ENCODE measurements around the gene CCDC170. TPM values are rescaled to one million over a fixed set of nuclear protein-coding genes. Genes with fewer than 3 reads are reported as not detected.

Gene CCDC170
- total and polyA plus RNA-seq, 9 donors: 0.41 to 1.4 (median 0.67) TPM

GRCh38 chr6:151637814-151638213 lies 144.0 kb downstream of the CCDC170 start:
- H3K27ac ChIP-seq (ENCODE audit: low read length): no peak overlapping the region
- H3K27me3 ChIP-seq (ENCODE audit: control insufficient read depth, insufficient read depth, low read length): no peaks in the 10 kb centered on the region
- DNase-seq: no peak
- peaks cover 2% of the 10 kb centered on the region for H3K9me3 ChIP-seq (replicated peaks; ENCODE audit: control insufficient read depth, low read depth, low read length)
- H3K36me3 ChIP-seq (ENCODE audit: control insufficient read depth, insufficient read depth, low read length): no peaks in the 10 kb centered on the region
- no CpG with 5 or more reads among the region's 3 CpGs for WGBS (ENCODE audit: insufficient coverage)
- H3K4me3 ChIP-seq (ENCODE audit: low read length): no peak overlapping the region
- no peaks in the 10 kb centered on the region for H3K4me1 ChIP-seq (ENCODE audit: control insufficient read depth, insufficient read depth, low read length)

GRCh38 chr6:151639750-151640149 lies 145.9 kb downstream of the CCDC170 start:
- Histone ChIP-seq H3K4me1 (ENCODE audit: control insufficient read depth, insufficient read depth, low read length) (no peaks in the 10 kb centered on the region), H3K36me3 (ENCODE audit: control insufficient read depth, insufficient read depth, low read length) (no peaks in the 10 kb centered on the region), H3K9me3 (replicated peaks; ENCODE audit: control insufficient read depth, low read depth, low read length) (peaks cover 2% of the 10 kb centered on the region), H3K27me3 (ENCODE audit: control insufficient read depth, insufficient read depth, low read length) (no peaks in the 10 kb centered on the region), H3K4me3 (ENCODE audit: low read length) (no peak overlapping the region), H3K27ac (ENCODE audit: low read length) (no peak overlapping the region)
- DNase-seq: no peak
- WGBS (ENCODE audit: insufficient coverage): no CpG with 5 or more reads among the region's 1 CpG

- no peak for DNase-seq
- Histone ChIP-seq H3K9me3 (replicated peaks; ENCODE audit: control insufficient read depth, low read depth, low read length) (peaks cover 2% of the 10 kb centered on the region), H3K27me3 (ENCODE audit: control insufficient read depth, insufficient read depth, low read length) (no peaks in the 10 kb centered on the region), H3K36me3 (ENCODE audit: control insufficient read depth, insufficient read depth, low read length) (no peaks in the 10 kb centered on the region), H3K4me1 (ENCODE audit: control insufficient read depth, insufficient read depth, low read length) (no peaks in the 10 kb centered on the region), H3K4me3 (ENCODE audit: low read length) (no peak overlapping the region), H3K27ac (ENCODE audit: low read length) (no peak overlapping the region)
- WGBS (ENCODE audit: insufficient coverage): no CpG with 5 or more reads among the region's 3 CpGs
Observed at GRCh38 chr6:151641028-151641427, 147.2 kb downstream of the CCDC170 start.

- Histone ChIP-seq H3K27me3 (ENCODE audit: control insufficient read depth, insufficient read depth, low read length) (no peaks in the 10 kb centered on the region), H3K27ac (ENCODE audit: low read length) (no peak overlapping the region), H3K9me3 (replicated peaks; ENCODE audit: control insufficient read depth, low read depth, low read length) (no peaks in the 10 kb centered on the region), H3K4me3 (ENCODE audit: low read length) (no peak overlapping the region), H3K4me1 (ENCODE audit: control insufficient read depth, insufficient read depth, low read length) (no peaks in the 10 kb centered on the region), H3K36me3 (ENCODE audit: control insufficient read depth, insufficient read depth, low read length) (no peaks in the 10 kb centered on the region)
- DNase-seq: no peak
- 70% methylated on average over 10 of the region's 12 CpGs for WGBS (ENCODE audit: insufficient coverage)
Observed at GRCh38 chr6:151647976-151648639, 154.3 kb downstream of the CCDC170 start.

- H3K4me1 ChIP-seq (ENCODE audit: control insufficient read depth, insufficient read depth, low read length): no peaks in the 10 kb centered on the region
- peaks cover 3% of the 10 kb centered on the region for H3K9me3 ChIP-seq (replicated peaks; ENCODE audit: control insufficient read depth, low read depth, low read length)
- DNase-seq: no peak
- whole genome bisulfite sequencing (ENCODE audit: insufficient coverage): 60% methylated on average over 3 of the region's 4 CpGs
- no peaks in the 10 kb centered on the region for H3K36me3 ChIP-seq (ENCODE audit: control insufficient read depth, insufficient read depth, low read length)
- H3K27me3 ChIP-seq (ENCODE audit: control insufficient read depth, insufficient read depth, low read length): no peaks in the 10 kb centered on the region
- no peak overlapping the region for H3K27ac ChIP-seq (ENCODE audit: low read length)
- no peak overlapping the region for H3K4me3 ChIP-seq (ENCODE audit: low read length)
Observed at GRCh38 chr6:151649835-151650234, 156.0 kb downstream of the CCDC170 start.

GRCh38 chr6:151651639-151652038 lies 157.8 kb downstream of the CCDC170 start:
- H3K4me3 ChIP-seq (ENCODE audit: low read length): no peak overlapping the region
- no peak overlapping the region for H3K27ac ChIP-seq (ENCODE audit: low read length)
- H3K36me3 ChIP-seq (ENCODE audit: control insufficient read depth, insufficient read depth, low read length): no peaks in the 10 kb centered on the region
- H3K4me1 ChIP-seq (ENCODE audit: control insufficient read depth, insufficient read depth, low read length): no peaks in the 10 kb centered on the region
- DNase-seq: no peak
- peaks cover 3% of the 10 kb centered on the region for H3K9me3 ChIP-seq (replicated peaks; ENCODE audit: control insufficient read depth, low read depth, low read length)
- no peaks in the 10 kb centered on the region for H3K27me3 ChIP-seq (ENCODE audit: control insufficient read depth, insufficient read depth, low read length)
- WGBS (ENCODE audit: insufficient coverage): no CpG with 5 or more reads among the region's 3 CpGs

- Histone ChIP-seq H3K27ac (ENCODE audit: low read length) (no peak overlapping the region), H3K9me3 (replicated peaks; ENCODE audit: control insufficient read depth, low read depth, low read length) (peaks cover 3% of the 10 kb centered on the region), H3K36me3 (ENCODE audit: control insufficient read depth, insufficient read depth, low read length) (no peaks in the 10 kb centered on the region), H3K4me3 (ENCODE audit: low read length) (no peak overlapping the region), H3K27me3 (ENCODE audit: control insufficient read depth, insufficient read depth, low read length) (no peaks in the 10 kb centered on the region), H3K4me1 (ENCODE audit: control insufficient read depth, insufficient read depth, low read length) (no peaks in the 10 kb centered on the region)
- 80% methylated on average over 1 of the region's 2 CpGs for WGBS (ENCODE audit: insufficient coverage)
- no peak for DNase-seq
Observed at GRCh38 chr6:151652325-151652724, 158.5 kb downstream of the CCDC170 start.

GRCh38 chr6:151655099-151655498 lies 161.3 kb downstream of the CCDC170 start:
- H3K27ac ChIP-seq (ENCODE audit: low read length): no peak overlapping the region
- H3K27me3 ChIP-seq (ENCODE audit: control insufficient read depth, insufficient read depth, low read length): no peaks in the 10 kb centered on the region
- no peaks in the 10 kb centered on the region for H3K4me1 ChIP-seq (ENCODE audit: control insufficient read depth, insufficient read depth, low read length)
- no peak overlapping the region for H3K4me3 ChIP-seq (ENCODE audit: low read length)
- no peak for DNase-seq
- no peaks in the 10 kb centered on the region for H3K36me3 ChIP-seq (ENCODE audit: control insufficient read depth, insufficient read depth, low read length)
- no CpG with 5 or more reads among the region's 2 CpGs for WGBS (ENCODE audit: insufficient coverage)
- peaks cover 3% of the 10 kb centered on the region for H3K9me3 ChIP-seq (replicated peaks; ENCODE audit: control insufficient read depth, low read depth, low read length)

GRCh38 chr6:151656392-151656791 lies 162.6 kb downstream of the CCDC170 start:
- WGBS (ENCODE audit: insufficient coverage): no CpG with 5 or more reads among the region's 4 CpGs
- Histone ChIP-seq H3K36me3 (ENCODE audit: control insufficient read depth, insufficient read depth, low read length) (no peaks in the 10 kb centered on the region), H3K27me3 (ENCODE audit: control insufficient read depth, insufficient read depth, low read length) (no peaks in the 10 kb centered on the region), H3K9me3 (replicated peaks; ENCODE audit: control insufficient read depth, low read depth, low read length) (peaks cover 3% of the 10 kb centered on the region), H3K4me1 (ENCODE audit: control insufficient read depth, insufficient read depth, low read length) (no peaks in the 10 kb centered on the region), H3K4me3 (ENCODE audit: low read length) (no peak overlapping the region), H3K27ac (ENCODE audit: low read length) (no peak overlapping the region)
- no peak for DNase-seq

- WGBS (ENCODE audit: insufficient coverage): no CpG with 5 or more reads among the region's 4 CpGs
- Histone ChIP-seq H3K4me1 (ENCODE audit: control insufficient read depth, insufficient read depth, low read length) (no peaks in the 10 kb centered on the region), H3K27me3 (ENCODE audit: control insufficient read depth, insufficient read depth, low read length) (no peaks in the 10 kb centered on the region), H3K9me3 (replicated peaks; ENCODE audit: control insufficient read depth, low read depth, low read length) (peaks cover 3% of the 10 kb centered on the region), H3K27ac (ENCODE audit: low read length) (no peak overlapping the region), H3K4me3 (ENCODE audit: low read length) (no peak overlapping the region), H3K36me3 (ENCODE audit: control insufficient read depth, insufficient read depth, low read length) (no peaks in the 10 kb centered on the region)
- DNase-seq: no peak
Observed at GRCh38 chr6:151658091-151658490, 164.3 kb downstream of the CCDC170 start.

GRCh38 chr6:151659212-151659611 lies 165.4 kb downstream of the CCDC170 start:
- no peak overlapping the region for H3K4me3 ChIP-seq (ENCODE audit: low read length)
- no peaks in the 10 kb centered on the region for H3K4me1 ChIP-seq (ENCODE audit: control insufficient read depth, insufficient read depth, low read length)
- WGBS (ENCODE audit: insufficient coverage): 95% methylated on average over 3 of the region's 4 CpGs
- no peaks in the 10 kb centered on the region for H3K27me3 ChIP-seq (ENCODE audit: control insufficient read depth, insufficient read depth, low read length)
- H3K9me3 ChIP-seq (replicated peaks; ENCODE audit: control insufficient read depth, low read depth, low read length): peaks cover 3% of the 10 kb centered on the region
- DNase-seq: no peak
- no peak overlapping the region for H3K27ac ChIP-seq (ENCODE audit: low read length)
- H3K36me3 ChIP-seq (ENCODE audit: control insufficient read depth, insufficient read depth, low read length): no peaks in the 10 kb centered on the region

All from muscle of leg (tissue), 11 donors.